NCI-H187 (cell line): ENCODE measurements around the gene TRPM3.

Experiments
- DNase-seq, 2 experiments: peaks; one replicate each; lab custom pipeline; 2025; lab: John Stamatoyannopoulos, UW

The TRPM3 gene

DNA sequence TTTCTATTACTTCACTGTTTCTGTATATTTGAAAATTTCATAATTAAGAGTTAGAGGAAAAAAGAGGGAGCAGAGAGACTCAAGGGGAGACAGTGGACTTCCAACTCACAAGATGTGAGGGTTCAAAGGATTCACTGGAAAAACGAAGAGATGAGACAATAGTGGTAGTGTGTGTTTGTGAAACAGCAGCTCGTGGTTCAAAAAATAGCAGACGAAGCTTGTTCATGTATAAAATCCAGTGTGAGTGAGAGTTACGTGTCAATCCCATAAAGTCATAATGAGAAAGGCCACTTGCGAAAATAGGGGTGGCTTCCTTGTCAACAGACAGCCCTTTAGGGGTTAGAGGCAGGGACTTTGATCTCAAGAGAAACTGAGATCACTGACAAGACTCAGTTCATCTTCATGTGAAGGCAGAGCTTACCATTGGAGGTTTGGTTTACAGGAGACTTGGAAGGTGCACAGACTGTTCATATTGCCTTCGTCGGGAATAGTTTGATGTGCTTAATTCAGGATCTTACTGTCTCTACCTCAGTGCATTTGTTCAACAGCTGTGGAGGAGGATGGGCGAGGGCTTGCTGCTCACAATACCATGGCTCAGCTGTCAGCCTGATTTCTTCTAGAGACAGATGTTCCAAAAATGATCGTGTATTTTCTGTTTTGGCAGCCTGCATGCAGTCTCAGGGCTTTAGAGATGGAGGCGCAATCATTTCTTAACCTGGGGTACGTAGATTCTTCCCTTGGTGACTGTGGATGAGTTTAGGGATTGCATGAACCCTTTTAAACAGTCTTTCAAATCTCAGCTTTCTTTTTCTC lies 601.3 kb downstream of the TRPM3 start:
- DNase-seq: no peak

DNA sequence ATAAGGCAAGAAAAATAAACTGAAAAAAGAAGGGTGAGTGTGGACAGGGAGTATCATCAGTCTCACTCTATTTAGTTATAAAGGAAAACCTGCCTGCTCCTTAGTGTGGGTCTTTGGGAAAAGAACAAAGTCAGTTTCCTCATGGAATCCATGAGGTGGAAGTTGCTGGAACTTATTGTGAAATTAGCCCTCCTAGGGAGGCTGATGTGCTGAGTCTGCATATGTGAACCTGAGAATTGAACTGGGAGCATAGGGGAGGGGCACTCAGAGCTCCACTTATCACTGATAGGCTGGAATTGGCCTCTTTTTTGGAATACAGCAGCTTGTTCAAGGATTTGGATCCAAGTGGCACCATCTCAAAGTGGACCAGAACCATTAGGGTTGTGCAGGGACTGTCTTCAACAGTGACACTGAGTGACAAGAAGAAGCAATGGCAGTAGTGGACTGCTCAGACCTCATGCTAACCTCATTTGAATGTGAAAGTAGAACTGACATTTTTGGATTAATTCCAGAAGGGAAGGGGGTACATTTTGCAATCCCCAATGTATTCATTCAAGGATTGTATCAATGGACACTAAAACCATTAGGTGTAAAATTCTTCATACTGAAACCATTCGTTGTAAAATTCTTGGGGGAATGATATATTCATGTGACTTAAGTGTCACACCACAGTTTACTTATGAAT lies 603.4 kb downstream of the TRPM3 start:
- DNase-seq: no peak

DNA sequence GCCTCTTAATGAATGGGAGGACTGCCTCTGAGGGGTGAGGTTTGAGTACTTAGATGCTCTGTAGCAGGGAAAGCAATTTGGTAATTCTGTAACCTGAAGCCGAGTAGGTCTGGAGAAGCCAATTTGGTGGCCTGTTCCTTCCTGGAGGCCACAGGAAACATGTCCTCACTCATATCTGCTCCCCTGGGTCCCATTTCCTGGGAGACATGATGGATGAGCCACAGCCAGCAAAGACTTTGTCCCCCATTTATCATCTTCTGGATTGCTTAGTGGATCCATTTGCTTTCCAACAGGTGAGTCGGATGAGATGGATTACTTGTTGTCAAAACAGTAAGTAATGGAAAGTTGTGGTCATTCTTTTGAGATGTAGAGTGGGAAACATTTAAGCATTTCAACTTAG lies 607.1 kb downstream of the TRPM3 start:
- no peak for DNase-seq

- no peak for DNase-seq
These were observed 609.6 kb downstream of the TRPM3 start for GRCh38 chr9:70511858-70512257.

DNA sequence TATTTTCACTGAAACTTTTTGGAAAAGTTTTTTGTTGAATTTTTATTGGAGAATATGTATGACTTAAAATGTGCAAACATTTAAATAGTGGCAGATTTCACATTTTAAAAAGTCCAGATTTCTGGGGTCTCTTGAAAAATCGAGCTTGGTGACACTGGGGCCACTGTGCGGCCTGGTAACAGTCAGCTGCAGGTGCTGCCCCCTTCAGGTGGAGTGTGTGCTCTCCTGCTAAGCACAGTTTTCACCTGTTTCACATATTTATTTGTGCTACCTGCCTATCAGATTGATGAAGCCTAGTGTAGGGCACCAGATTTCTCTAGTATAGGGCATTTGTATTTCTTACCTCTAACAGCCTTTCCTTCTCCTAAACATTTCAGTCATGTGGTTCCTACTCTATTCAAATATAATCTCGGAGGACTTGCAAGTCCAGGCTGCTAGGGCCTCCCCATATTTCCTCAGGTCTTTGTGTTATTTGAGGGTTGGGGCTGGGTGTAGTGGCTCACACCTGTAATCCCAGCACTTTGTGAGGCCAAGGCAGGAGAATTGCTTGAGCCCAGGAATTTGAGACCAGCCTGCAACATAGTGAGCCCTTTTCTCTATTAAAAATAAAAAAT lies 611.2 kb downstream of the TRPM3 start:
- DNase-seq: no peak

DNA sequence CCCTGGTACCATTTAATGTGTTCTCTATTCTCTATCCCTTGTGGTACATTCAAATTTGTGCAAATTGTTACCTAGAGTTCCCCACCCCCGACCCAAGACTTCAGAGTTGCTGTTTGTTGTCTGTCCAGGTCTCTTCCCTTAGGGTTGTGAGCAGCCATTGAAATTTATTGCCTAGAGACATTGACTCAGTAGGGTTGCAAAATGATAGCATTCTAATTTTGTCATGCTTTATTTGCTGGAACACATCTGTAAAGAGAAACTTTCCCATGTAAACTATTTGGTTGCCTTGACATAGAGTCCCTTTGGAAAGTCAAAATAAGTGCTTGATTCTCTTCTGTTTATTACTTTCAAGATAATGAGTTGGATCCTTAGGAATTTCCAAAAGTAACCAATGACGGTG lies 615.3 kb downstream of the TRPM3 start:
- DNase-seq: no peak

DNA sequence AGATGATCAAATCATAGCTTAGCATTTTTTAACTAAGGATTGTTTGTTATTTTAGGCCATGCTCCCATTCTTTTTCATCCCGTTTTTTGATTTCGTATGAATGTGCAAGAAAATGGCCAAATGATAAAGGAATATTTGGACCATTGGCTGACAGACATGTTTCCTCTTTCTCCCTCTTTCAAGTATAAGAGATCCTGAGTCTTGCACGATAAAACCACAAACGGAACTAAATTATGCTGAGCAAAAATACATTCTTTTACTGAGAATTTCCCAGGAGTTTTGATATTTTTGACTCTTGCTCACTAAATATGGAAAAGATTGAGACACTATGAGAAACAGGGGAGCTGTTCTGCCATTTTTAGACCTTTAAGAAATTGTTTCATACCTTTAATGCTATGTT lies 616.6 kb downstream of the TRPM3 start:
- DNase-seq: no peak

DNA sequence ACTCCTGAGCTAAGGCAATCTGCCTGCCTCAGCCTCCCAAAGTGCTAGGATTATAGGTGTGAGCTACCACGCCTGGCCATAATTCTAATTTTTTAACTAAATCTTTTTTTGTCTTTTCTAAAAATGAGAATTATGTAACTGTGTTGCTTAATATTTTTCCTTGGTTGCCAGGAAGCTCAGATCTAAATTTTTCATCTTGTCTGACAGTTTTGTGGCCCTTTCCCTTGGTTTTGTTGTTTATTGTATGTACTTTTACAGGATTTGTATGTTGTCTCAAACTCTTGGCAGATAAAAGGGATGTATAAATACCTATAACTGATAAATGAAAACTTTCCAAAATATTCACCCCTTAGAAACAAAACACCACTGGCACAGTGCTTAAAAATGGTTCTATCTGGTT lies 618.7 kb downstream of the TRPM3 start:
- DNase-seq: no peak

DNA sequence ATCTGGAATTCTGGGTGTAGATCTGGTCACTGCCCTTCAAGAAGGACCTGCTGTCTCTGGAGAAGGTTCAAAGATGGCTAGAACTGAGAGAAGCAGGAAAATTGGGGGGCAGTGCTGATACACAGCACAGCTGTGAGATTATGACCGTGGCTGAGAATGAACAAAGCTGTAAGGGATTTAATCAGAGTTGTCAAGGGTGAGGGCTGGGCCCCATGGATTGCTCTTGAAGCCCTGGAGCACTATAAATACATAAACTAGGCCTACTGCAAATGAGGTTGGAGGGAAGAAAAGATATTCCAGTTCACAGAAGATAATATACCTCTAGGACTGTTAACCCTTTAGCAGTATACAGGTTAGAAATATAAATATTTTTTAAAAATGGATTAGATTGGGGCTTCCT lies 620.6 kb downstream of the TRPM3 start:
- DNase-seq: no peak

DNA sequence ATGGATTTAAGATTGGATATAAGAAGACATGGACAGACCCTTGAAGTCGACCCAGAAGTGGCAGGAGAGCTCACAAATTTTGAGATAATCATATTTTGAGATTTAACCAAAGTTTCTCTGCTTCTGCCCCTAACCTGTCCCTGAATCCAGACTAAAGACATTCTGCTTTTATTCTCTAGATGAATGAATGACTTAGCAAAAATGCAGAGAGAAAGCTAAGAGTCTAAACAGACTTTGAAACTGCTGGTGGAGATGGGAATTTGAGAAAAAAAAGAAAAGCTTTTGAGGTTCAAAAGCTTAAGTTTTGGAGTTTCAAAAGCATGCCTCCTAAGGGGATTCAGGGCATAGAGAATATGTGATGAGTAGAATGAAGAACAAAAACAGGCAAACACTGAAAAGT lies 621.8 kb downstream of the TRPM3 start:
- DNase-seq: no peak

DNA sequence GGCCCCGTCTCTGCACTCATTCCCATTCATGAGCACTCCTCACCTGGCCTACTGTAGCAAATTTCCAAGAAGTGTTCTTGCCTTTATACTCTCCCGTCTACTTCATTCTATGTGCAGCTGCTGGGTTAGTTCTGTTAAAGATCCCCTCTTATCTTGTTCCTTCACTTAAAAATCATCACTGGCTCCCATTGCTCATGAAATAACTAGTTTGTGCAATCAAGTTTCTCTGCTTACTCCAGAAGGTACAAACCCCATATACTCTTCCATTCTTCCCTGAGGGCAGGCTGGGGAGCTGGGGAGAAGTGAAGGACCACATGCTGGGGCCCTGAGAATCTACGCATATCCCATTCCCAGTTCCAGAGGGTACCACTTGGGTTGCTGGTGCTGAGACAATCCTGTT lies 622.6 kb downstream of the TRPM3 start:
- DNase-seq: no peak

DNA sequence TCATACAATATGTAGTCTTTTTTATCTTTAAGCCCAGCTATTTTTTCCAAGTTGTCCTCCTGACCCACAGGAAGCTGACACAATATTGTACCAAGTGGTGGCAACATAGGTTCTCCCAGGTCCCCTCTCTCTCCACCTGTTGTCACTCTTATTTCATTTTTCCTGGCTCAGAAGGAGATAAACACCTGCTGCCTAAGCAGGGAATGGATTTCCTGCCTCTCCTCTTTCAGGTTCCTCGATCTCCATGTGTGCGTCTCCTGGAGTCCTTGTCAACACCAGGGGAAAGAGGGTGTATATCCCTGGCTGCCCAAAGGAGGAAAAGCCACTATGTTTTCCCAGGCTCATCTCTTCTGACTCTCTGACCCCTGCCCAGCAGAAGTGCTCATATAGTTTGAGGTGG lies 625.2 kb downstream of the TRPM3 start:
- DNase-seq: no peak

- no peak for DNase-seq
These were observed 625.9 kb downstream of the TRPM3 start for GRCh38 chr9:70495514-70495913.

GRCh38 chr9:70494221-70494620 lies 627.2 kb downstream of the TRPM3 start:
- DNase-seq: no peak

- no peak for DNase-seq
These were observed 628.4 kb downstream of the TRPM3 start for GRCh38 chr9:70493029-70493428.

DNA sequence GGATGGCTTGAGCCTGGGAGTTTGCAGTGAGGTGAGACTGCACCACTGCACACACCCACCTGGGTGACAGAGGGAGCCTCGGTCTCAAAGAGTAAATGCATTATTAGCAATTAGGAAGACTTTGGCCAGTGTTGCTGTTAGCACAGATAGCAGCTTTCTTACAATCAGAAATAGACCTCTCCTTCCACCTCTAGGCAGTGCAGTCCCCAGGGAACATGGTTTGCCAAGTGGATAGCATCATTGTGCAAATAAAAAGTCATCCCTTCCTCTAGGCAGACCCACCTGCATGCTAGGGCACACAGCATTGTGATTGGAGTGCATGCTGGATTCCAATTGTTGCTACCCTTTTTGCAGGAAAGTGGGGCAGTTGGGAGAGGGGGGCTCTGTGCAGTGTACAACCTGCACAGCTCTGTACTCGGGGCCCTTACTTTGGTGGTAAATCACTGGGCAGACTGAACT lies 629.1 kb downstream of the TRPM3 start:
- peak; percentile 15 to 39 for DNase-seq

GRCh38 chr9:70491426-70492318 lies 629.7 kb downstream of the TRPM3 start:
- DNase-seq: no peak

- DNase-seq: no peak
These were observed 630.9 kb downstream of the TRPM3 start for GRCh38 chr9:70490478-70490877.

- DNase-seq: no peak
These were observed 632.7 kb downstream of the TRPM3 start for GRCh38 chr9:70488793-70489105.

- DNase-seq: no peak
These were observed 633.2 kb downstream of the TRPM3 start for GRCh38 chr9:70488098-70488792.

DNA sequence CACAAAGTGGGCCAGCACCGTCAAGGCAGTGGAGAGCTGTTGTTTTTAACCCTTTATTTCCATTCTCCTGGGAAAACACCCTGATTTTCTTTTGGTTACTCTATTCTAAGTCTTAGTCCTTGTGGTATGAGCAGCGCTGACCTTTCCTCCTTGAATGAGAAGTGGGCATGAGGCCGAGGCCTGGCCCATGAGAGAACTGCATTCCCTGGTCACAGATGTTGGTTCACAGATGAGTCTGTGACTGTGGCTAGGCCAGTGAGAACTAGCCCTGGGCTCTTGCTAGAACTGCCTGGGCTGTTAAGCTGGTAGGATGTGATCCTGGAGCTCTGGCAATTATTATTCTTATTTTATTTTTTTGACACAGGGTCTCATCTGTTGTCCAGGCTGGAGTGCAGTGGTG lies 635.3 kb downstream of the TRPM3 start:
- no peak for DNase-seq
